NB4 (cell line): ENCODE measurements around the gene CTBP2.

Experiments
- CTCF ChIP-seq: IDR thresholded peaks from one replicate; pipeline ENCODE4 v1.5.1; 2012; ENCODE audit warnings: low read depth, low read length
- POLR2A ChIP-seq: IDR thresholded peaks from 2 replicates; pipeline ENCODE4 v1.6.1; 2011; ENCODE audit warnings: mild to moderate bottlenecking; ENCODE audit not compliant: insufficient read length; ENCODE audit errors: extremely low read depth

- TF ChIP-seq CTCF (no peak), POLR2A (no peak)
These were observed at the start of gene CTBP2 for GRCh38 chr10:125159932-125160855.
